RWPE1 (cell line): ENCODE data around the gene MICU1.
"Not testable (repeated sequence)": the region's sequence is repeated elsewhere in the genome, so short reads cannot be mapped to it uniquely, and the experiment has no call there.

ENCODE experiments used
- CTCF ChIA-PET: fragments of 350-600 bp; sonication (Branson Sonifier 250); formaldehyde crosslinking; extraction: SDS; loops from one replicate; lab custom pipeline; 2021; lab: Yijun Ruan, JAX
- POLR2A ChIA-PET: fragments of 400-600 bp; formaldehyde crosslinking; extraction: SDS; loops from one replicate; lab custom pipeline; 2020; ENCODE audit warnings: antibody characterized with exemption; ENCODE audit not compliant: low non-redundant PET; lab: Yijun Ruan, JAX
- DNase-seq: peaks from one replicate; pipeline ENCODE4 v3.0.0; 2012; ENCODE audit warnings: low spot score
- H3K27ac ChIP-seq: fragments of 450-650 bp; 2 replicates; pipeline ENCODE4 v1.5.1; 2017
- CTCF ChIP-seq: fragments of 450-650 bp; conservative IDR thresholded peaks from 2 replicates; pipeline ENCODE4 v1.5.1; 2017; ENCODE audit warnings: low read depth, mild to moderate bottlenecking

MICU1 gene

GRCh38 chr10:72386916-72387586 lies 238.8 kb downstream of the MICU1 start:
- H3K27ac ChIP-seq, result no peak overlapping the region
- CTCF ChIA-PET, result interaction anchor here (0.6 kb wide), 2 partner anchors 313 to 804 kb away, joined by 3 read pairs; no protein-coding TSS in a partner anchor
- TF ChIP-seq CTCF, result no peak
- no peak for DNase-seq
- POLR2A ChIA-PET, result interaction anchor here (0.7 kb wide), 1 partner anchor 610 kb away, joined by 4 read pairs; no protein-coding TSS in a partner anchor

- DNase-seq, result no peak
- H3K27ac ChIP-seq, result no peak overlapping the region
- TF ChIP-seq CTCF, result no peak
- ChIA-PET POLR2A (no interaction called here), CTCF (interaction anchor here (0.6 to 0.9 kb wide), 2 partner anchors 11 to 870 kb away, joined by 4 read pairs; no protein-coding TSS in a partner anchor)
These were observed 240.2 kb downstream of the MICU1 start for GRCh38 chr10:72385724-72386123.

- H3K27ac ChIP-seq, POLR2A ChIA-PET, DNase-seq: not testable (repeated sequence)
- CTCF ChIA-PET, result interaction anchor here (0.6 to 0.9 kb wide), 3 partner anchors 11 to 870 kb away, joined by 3 to 4 read pairs (median 4); no protein-coding TSS in a partner anchor
These were observed 240.9 kb downstream of the MICU1 start for GRCh38 chr10:72384982-72385381.

- no peak overlapping the region for H3K27ac ChIP-seq
- ChIA-PET POLR2A (no interaction called here), CTCF (no interaction called here)
- TF ChIP-seq CTCF, result no peak
- no peak for DNase-seq
These were observed 246.1 kb downstream of the MICU1 start for GRCh38 chr10:72379776-72380175.

- ChIA-PET POLR2A (no interaction called here), CTCF (no interaction called here)
- H3K27ac ChIP-seq, result no peak overlapping the region
- DNase-seq, result no peak
- no peak for TF ChIP-seq CTCF
These were observed 246.8 kb downstream of the MICU1 start for GRCh38 chr10:72379062-72379461.

- no peak overlapping the region for H3K27ac ChIP-seq
- DNase-seq, result no peak
- CTCF ChIA-PET, result interaction anchor here (0.6 to 0.9 kb wide), 2 partner anchors 14 to 454 kb away, joined by 3 to 4 read pairs; no protein-coding TSS in a partner anchor
- TF ChIP-seq CTCF, result no peak
- POLR2A ChIA-PET, result interaction anchor here (0.6 kb wide), 1 partner anchor 102 kb away, joined by 3 read pairs; no protein-coding TSS in a partner anchor
These were observed 250.3 kb downstream of the MICU1 start for GRCh38 chr10:72375585-72375984.

GRCh38 chr10:72375173-72375572 lies 250.7 kb downstream of the MICU1 start:
- no peak overlapping the region for H3K27ac ChIP-seq
- DNase-seq, result no peak
- TF ChIP-seq CTCF, result no peak
- ChIA-PET POLR2A (no interaction called here), CTCF (interaction anchor here (0.6 to 0.9 kb wide), 4 partner anchors 18 to 689 kb away, joined by 3 to 4 read pairs (median 3); no protein-coding TSS in a partner anchor)
